GM19193 (cell line): ENCODE measurements around the gene LLGL2.

ENCODE experiments used
- POLR2A ChIP-seq: IDR thresholded peaks from 4 replicates; pipeline ENCODE4 v1.6.1; 2011; ENCODE audit not compliant: insufficient read depth, insufficient read length; ENCODE audit errors: extremely low read depth

LLGL2 gene, protein sequence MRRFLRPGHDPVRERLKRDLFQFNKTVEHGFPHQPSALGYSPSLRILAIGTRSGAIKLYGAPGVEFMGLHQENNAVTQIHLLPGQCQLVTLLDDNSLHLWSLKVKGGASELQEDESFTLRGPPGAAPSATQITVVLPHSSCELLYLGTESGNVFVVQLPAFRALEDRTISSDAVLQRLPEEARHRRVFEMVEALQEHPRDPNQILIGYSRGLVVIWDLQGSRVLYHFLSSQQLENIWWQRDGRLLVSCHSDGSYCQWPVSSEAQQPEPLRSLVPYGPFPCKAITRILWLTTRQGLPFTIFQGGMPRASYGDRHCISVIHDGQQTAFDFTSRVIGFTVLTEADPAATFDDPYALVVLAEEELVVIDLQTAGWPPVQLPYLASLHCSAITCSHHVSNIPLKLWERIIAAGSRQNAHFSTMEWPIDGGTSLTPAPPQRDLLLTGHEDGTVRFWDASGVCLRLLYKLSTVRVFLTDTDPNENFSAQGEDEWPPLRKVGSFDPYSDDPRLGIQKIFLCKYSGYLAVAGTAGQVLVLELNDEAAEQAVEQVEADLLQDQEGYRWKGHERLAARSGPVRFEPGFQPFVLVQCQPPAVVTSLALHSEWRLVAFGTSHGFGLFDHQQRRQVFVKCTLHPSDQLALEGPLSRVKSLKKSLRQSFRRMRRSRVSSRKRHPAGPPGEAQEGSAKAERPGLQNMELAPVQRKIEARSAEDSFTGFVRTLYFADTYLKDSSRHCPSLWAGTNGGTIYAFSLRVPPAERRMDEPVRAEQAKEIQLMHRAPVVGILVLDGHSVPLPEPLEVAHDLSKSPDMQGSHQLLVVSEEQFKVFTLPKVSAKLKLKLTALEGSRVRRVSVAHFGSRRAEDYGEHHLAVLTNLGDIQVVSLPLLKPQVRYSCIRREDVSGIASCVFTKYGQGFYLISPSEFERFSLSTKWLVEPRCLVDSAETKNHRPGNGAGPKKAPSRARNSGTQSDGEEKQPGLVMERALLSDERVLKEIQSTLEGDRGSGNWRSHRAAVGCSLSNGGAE

DNA sequence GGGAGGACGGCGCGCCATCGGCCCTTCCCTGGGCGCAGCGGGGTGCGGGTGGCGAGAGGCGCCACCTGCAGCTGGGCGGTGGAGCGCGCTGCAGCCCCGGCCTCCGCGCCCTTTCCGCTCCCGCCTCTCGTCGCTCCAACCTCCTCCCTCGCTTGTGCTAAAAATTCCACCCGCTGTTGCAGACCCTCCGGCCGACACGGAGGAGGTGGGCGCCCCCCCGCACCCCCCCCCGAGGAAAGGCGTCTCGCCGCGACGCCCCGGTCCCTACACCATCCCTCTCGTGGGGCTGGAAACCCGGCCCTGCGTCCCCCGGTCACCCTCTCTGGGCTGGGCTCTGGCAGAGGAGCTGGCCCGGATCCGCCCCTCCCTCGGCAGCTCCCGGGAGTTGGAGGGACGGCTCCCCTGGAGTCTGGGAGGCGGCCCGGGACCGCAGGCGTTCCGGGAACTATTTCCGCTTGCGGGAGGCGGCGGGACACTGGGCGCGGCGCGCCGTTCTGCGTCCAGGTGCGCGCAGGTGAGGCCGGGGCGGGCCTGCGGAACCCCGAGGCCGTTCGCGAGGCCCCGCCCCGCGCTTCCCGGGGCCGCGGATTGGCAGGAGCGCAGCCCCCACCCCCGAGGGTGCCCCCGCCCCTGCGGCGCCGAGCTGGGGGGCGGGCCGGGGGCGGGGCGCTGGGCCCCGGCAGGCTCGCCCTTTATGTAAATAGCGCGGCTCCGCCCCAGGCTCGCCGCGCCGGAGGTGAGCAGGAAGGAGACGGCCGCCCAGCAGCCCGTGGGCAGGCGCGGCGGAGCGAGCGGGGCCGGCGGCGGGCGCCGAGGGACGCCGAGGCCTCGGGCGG lies at the start of gene LLGL2:
Gene LLGL2, plus strand, starts transcription at position 728 of the 836 bp plus-strand sequence. CDS start 17,730 bp downstream, outside the sequence.
- no peak for TF ChIP-seq POLR2A

DNA sequence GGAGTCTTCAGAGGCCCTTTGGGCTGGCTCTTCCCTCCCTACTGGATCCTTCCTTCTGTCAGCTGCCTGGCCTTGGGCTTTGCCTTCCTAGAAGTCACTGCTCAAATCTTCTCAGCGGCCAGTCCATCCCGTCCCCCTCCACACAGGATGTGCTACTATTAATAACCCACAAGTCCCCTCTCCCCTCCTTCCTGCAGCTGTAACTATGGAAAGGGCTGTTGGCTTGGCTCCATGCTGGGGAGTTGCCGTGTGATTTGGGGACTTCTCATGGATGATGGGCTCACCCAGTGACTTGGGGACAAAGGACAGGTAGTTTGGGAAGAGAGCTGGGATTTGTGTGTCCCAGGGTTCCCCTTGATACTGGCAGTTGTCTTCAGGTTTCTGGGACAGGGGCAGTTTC lies 49.6 kb upstream of the LLGL2 start:
- no peak for TF ChIP-seq POLR2A

DNA sequence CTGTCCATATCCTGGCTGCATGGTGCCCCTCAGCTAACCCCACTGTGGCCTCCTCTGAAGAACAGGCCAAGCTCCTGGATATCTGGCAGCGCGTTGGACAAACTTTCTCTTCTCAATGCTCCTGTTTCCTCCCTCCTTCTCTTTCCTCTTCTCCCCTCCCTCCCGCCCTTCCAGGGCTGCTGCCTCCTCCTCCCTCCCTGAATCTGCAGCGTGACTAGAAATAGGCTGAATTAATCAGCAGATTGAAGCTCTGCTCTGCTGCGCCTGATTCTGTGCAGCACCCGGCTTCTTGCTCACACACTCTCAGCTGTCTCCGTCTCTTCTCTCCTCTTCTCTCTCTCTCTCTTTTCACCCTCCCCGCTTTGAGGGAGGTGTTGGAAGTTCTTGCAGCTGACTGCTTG lies 49.2 kb upstream of the LLGL2 start:
- TF ChIP-seq POLR2A: no peak

DNA sequence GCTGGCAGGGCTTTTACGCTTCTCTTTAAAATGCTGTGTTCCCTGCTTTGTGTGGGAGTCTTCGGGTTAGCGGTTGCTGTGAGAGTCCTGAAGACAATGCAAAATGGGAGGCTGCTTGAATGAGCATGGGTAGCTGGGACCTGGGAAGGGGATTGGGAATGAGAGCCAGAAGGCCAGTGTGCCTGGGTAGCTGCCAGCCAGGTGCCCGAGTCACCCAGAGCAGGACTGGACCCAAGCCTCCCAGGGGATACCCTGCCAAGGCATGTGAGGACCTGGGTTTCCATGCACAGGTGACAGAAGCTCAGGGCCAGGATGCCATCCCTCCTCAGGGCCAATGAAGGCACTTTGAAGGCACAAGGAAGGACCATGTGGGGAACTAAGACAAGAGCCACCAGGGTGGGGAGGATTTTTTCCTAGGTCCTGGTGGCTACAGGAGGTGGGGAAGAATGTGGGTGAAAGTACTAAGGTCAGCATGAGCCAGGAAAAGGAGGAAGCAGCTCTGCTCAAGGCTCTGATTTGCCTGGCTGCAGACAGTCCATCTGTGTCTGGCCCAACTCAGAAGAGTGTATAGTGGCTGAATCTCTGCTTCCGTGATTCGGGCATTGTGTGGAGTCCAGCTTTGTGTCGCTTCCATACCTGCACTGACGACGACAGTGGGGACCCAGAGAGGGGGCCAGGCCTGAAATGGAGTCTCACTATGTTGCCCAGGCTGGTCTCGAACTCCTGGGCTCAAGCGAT lies 48.6 kb upstream of the LLGL2 start:
- TF ChIP-seq POLR2A: no peak

DNA sequence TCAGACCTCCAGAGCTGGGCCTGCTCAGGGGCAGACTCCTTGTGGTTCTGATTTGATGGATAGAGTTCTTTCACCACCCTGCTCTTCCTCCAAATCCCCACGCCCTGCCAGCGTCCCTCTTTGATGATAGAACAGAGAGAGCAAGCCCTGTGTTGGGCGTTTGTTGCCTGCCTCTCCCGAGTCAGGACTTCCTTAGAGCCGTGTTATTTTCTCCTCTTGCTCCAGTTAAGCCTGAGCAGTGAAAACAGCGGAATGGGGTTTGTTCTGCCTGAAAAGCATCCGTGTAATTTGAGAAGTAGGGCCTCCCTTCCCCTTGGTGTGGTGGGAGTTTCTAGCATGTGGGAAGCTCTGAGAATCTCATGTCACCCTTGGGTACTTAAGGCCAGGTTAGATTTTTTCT lies 47.0 kb upstream of the LLGL2 start:
- no peak for TF ChIP-seq POLR2A

DNA sequence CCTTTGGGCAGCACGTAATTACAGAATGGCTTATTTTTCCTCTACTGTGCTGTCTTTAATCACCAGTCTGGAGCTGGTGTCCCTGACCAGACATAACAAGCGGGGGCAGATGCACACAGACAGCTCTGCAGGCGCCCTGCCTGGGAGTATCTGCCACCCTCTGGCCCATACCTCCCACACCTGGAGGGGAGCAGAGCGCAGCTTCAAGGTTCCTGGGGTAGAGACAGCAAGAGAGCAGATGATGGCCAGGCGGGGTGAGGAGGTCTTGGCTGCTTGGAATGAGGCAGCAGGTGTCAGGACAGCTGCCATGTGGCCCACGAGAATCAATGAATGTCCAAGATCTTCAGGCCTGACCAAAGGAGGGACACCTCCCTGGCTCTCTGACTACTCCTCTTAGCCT lies 45.2 kb upstream of the LLGL2 start:
- TF ChIP-seq POLR2A: no peak

DNA sequence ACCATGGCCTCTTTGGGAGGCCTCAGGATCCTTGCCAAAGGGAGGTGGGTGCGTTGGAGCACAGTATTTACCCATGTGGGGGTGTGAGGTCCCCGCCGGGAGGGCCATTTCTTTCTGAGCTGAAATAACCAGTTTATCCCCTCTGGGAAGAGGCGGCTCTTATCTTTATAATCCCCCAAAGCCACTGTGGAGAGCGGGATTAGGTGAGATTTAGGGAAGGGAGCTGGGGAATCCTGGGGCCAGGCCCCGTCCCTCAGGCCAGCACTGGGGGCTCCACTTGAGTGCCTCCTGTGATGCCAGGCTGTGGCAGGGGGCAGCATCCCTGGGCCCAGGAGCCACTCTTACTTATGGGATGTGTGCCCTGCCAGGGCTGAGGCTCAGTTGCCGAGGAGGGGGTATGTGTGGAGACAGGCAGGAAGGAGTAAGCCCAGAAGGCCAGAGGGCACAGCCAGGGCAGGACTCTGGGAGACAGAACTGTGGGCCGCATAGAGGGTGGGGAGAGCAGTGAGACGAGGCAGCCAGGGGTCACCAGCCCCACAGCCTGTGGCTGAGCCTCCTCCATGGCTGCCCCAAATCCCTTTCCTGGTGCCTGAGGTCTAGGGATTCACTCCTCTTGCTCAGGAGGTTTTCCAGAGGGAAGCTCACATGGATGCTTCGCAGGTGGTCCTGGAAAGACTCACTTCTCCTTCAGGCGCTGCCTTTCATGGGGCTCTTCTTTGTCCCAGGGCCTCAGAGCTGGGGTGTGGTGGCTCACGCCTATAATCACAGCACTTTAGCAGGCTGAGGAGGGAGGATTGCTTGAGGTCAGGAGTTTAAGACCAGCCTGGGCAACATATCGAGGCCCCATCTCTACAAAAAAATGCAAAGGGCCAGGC lies 44.1 kb upstream of the LLGL2 start:
- no peak for TF ChIP-seq POLR2A

DNA sequence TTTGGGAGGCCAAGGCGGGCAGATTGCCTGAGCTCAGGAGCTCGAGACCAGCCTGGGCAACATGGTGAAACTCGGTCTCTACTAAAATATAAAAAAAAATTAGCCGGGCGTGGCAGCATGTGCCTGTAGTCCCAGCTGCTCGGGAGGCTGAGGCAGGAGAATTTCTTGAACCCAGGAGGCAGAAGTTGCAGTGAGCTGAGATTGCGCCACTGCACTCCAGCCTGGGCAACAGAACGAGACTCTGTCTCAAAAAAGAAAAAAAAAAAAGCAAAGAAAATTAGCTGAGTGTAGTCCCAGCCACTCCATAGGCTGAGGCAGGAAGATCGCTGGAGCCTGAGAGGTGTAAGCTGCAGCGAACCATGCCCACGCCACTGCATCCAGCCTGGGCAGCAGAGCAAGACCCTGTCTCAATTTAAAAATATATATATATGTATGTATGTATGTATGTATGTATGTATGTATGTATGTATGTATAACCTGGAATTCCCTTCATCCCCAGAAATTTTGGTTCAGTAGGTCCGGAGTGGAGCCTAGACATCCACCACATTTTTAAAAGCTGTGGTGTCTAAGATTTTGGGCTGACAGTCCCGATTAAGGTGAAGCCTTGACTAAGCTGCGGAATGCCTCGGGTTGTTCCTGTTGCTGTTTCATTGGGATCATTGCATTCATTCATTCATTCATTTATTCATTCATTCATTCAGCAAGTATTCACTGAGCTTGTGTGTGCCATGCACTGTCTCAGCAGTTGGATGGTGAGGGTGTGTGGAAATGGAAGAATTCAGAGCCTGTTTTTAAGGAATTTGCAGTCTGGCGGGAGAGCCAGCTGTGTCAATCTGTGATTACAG lies 43.2 kb upstream of the LLGL2 start:
- no peak for TF ChIP-seq POLR2A

DNA sequence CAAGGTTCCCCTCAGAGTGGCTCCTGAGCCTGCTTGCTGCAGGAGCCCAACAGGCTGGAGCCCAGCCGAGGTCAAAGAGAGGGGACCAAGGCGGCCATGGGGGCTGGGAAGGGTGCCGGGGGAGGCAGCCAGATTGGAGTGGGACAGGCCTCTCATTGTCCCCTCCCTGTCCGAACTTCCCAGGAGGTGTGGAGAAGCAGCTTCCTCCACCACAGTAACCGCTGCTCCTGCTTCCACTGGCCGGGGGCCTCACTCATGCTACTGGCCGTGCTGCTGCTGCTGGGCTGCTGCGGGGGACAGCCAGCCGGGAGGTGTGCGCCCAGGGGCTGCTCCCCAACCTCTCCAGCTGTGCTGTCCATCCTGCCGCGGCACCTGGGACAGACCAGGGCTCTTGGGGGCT lies 39.8 kb upstream of the LLGL2 start:
- TF ChIP-seq POLR2A: no peak

DNA sequence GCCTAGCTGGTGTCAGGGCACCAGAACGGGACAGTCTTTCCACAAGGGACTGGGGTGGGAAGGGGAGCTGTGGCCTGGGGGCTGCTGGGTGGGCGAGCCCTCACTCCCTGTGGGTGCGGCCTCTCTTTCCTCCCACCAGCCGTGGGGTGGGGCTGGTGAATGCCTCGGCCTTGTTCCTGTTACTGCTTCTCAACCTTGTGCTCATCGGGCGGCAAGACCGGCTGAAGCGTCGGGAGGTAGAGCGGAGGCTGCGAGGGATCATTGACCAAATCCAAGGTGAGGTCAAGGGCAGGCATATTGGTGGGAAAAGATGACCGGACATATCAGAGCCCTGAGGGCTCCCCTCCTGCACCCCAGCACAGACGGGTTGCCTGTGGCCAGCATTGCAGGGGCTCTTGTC lies 39.3 kb upstream of the LLGL2 start:
- no peak for TF ChIP-seq POLR2A

DNA sequence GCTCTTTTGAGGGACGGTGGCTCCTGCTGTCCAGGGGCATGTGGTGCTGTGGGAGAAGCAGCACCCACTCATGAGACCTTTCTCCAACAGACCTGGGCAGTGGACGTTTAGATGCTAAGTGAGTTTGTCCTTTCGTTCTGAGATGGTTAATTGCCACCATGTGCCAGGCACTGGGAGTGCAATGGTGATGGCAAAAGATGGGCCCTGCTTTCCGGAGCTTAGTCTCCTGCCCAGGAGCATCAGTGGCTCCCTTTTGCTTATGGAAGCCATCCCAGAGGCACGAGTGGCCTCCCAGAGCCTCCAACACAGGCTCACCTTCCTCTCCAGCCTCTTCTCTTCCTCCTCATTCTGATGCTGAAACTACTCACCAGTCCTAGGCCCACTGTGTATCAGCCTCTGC lies 38.5 kb upstream of the LLGL2 start:
- no peak for TF ChIP-seq POLR2A

DNA sequence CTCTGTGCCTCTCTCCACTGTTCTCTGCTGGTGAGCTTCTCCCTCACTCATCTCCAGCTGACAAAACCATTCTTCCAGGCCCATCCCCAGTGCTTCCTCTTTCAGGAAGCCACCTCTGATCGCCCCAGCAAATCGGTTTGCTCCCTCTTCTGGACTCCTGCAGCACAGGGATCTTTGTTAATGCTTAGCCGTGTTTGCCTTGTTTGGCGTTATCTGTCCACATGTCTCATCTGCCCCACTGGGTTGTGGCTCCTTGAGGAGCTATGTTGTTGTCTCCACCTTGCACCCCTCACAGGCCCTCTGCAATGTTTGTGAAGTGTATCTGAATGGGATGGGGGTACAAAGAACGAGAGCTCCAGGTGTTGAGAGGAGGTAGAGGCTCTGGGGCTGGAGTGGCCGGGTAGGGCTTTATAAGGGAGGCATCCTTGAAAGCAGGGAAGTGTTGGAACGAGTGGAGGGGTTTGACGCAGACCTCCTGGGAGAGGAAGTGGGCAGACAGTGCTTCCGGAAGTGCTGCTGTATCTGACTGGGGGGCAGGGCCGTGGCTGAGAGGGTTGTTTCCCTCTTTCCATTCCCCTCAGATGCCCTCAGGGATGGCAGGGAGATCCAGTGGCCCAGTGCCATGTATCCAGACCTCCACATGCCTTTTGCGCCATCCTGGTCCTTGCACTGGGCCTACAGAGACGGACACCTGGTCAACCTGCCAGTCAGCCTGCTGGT lies 38.0 kb upstream of the LLGL2 start:
- TF ChIP-seq POLR2A: no peak
